Femur (tissue), 1 donor: Measurements from ENCODE around the gene EML6.
A peak's percentile ranks its signal among the peaks of the same experiment; 100 is the strongest.
"Not testable (repeated sequence)": the region's sequence is repeated elsewhere in the genome, so short reads cannot be mapped to it uniquely, and the experiment has no call there.

Experiments used
- DNase-seq: peaks from one replicate; pipeline ENCODE4 v3.0.0-alpha.2; 2017

Gene EML6

DNA sequence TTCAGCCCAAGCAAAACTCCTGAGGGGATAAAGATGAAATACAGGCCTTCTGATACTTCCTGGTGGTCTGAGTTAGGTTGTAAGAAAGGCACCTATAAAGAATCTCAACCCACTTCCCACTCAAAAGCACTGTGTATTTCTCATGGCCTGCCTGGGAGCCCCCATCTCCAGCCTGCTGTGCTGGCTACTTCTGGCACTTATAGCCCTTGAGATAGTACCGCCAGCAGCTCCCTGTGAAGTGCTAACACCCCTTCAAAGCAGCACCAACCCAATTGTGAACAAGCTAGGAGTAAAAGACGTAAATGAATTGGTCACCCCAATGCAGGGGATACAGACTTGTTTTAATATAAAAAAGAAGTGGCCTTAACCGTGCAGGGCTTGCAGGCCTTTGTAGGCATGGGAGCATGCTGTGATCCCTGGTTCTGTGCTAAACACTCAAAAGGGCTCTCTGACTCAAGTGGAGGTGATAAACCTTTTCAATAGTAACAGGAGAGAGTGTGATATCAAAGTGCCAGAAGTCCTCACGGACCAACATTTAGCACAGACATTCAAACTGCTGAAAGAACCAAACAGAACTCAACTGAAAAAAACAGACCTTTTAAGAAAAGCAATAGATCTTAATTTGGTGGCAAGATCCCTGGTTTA is 246.0 kb downstream of the EML6 start:
- no peak for DNase-seq

GRCh38 chr2:54969940-54970338 is 246.5 kb downstream of the EML6 start:
- DNase-seq: no peak

GRCh38 chr2:54975175-54975574 is 251.7 kb downstream of the EML6 start:
- no peak for DNase-seq

DNA sequence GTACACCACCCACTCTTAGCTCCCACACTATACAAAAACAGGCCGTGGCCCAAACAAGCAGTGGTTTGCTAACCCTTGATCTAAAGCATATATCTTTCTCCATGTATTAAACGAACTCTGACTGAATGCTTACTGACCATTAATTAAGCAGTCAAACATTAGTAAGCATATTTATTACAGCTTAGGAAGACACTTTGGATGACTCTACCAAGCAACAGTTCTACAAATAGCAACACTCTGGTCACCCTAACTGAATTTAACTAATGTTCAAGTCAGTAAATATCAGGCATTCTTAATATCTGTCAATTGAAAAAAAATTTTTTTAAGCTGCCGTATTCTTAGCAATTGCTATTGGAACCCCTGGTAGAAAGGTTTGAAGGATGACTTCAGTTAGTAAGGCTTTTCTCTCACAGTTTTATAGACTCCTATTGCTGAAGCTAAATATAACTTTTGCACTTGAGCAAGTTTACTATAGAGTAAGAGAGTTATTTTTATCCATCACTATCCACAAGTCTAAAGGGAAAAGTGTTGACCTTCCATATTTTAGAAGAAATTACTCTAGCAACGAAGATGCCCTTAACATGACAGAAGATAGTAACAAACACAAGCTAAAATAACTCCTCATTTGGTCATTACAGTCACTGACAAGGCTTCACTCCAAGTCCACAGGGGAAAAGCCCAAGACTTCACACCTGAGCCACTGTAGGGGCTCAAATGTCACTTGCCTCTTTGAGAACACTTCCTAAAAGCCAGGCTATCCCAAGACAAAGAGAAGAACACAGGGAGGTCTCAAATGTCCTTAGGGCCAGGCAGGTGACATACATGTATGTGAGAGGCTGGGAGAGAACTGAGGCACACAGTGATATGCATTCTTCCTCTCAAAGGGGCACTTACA is 252.4 kb downstream of the EML6 start:
- DNase-seq: no peak

GRCh38 chr2:54977149-54977548 is 253.7 kb downstream of the EML6 start:
- no peak for DNase-seq

DNA sequence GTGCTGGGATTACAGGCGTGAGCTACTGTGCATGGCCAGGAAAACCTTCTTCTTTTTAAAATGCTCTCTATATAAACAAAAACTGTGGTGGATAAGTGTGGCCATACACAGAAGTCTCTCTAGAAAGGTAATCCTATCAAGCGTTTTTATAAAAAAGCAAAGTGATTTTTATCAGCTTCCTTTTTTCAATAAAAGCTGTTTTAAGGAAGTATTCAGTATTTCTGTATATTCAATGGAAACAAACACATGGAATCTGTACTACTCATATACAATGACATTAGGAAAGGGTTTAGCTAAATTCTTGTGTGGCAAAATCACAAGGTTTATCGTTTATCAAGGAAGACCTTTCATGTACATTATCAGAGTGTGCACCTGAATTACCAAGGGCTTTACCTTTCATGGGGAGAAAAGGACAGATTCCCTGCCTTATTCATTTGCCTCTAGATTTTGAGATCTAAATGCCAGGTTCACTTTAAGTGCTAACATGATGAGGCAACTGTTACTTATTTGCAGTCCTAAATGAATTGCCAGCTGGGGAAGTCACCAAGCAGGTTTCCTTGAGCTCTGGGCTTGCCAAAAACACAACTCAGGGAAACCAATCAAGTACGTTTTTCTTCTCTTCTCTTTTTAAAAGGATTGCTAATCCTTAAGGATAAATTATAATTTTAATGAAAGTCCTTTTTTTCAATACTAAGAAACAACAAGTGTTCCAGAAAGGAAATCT is 256.0 kb downstream of the EML6 start:
- DNase-seq: no peak

GRCh38 chr2:54981385-54981784 is 257.9 kb downstream of the EML6 start:
- no peak for DNase-seq

DNA sequence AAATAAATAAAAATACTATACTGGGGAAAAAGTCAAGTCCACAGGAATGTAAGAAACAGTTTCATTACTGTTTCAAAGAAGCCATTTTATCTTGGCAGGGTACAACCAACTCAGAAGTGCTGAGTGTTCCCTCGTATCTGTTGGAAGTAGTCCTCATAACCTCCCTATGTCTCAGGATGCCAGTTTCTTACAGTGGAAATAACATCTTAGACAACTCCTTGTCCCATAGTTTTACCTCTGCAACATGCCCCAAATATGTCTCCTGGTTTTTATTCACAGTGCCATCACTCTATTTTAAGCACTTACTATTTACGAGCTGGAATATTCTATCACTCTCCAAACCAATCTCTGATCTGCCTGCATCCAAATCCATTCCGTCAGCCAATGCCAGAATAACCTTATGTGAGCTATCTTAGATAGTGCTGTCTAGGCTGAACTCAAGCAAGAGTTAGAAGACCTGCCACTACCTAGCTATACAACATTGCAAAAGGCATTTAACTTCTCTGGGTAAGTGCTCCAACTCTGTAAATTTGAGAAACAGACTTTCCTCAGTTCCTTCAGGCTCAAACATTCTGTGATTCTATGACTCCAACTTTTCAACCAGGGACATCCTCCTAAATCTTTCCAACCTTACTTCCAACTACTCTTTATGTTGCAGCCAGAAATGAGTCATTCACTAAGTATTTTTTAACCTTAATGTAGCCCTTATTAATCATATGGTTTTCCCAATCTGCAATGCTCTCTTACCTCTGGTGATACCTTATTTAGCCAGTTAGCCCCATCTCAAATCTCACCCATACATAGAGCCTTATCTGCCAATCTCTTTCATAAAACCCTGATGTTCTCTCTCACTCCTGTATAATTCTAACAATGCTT is 260.1 kb downstream of the EML6 start:
- DNase-seq: no peak

DNA sequence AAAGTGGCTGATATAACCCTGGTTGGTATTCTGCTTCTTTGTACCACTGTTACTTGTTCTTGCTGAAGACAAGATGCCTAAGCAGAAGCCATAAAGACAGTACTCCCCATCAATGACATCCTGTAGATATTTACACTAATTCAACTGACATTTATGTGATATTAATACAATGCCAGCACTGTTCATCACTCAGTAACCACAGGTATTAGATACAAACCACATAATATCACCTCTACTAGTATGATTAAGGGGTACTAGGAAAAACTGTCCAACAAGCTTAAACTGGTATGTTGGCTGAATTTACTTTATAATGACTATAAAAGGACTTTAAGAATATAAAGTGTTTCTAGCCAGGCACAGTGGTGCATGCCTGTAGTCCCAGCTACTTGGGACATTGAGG is 261.0 kb downstream of the EML6 start:
- DNase-seq: no peak

DNA sequence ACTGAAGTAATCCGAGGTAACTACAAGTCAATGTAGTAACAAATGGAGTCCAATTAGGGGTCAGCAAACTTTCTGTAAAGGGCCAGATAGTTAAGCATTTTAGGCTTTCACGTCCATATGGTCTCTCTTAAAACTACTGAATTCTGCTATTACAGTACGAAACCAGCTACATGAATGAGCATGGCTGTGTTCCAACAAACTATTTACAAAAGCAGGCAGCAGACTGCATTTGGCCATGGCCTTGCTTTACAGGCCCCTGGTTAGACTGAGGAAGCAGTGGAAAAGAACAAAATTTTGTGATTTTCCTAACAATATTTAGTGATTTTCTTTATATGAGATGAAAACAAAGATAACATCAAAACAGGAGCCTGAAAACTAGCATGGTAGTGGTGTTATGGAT is 262.8 kb downstream of the EML6 start:
- DNase-seq: no peak

- no peak for DNase-seq
Observed at GRCh38 chr2:54988612-54989011, 265.1 kb downstream of the EML6 start.

GRCh38 chr2:54990694-54991093 is 267.2 kb downstream of the EML6 start:
- not testable (repeated sequence) for DNase-seq

DNA sequence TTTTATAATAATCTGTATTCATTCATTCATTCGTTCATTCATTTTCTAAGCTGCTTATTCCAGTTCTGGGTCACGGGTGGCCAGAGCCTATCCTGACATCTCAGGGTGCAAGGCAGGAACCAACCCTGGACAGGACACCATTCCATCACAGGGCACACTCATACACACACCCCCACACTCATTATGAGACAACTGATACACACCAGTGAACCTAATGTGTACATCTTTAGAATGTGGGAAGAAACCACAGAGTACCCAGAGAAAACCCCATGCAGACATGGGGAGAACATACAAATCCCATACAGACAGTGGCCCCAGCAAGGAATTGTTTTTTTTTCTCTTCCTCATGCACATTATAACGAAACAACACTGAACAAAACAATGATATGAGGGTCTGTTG is 272.1 kb downstream of the EML6 start:
- no peak for DNase-seq

- DNase-seq: no peak
Observed at GRCh38 chr2:54997826-54998225, 274.4 kb downstream of the EML6 start.

- DNase-seq: peak; percentile 45
Observed at GRCh38 chr2:54999182-54999581, 275.7 kb downstream of the EML6 start.

DNA sequence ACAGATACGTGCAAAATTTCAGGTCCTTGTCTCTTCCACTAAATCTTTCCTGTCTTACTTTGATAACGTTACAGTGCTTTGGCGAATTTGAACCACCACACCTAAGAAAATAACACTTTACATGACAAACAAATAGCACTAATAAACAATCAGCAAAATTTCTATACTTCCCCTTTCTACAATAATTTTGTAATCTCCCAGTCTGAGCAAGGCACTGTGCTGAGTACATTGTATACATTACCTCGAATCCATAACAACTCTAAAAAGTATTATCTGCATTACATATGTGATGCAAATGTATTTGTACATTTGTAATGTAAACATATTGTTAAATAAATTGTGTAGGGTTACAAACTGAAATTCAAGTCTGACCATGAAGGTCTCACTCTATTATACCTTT is 276.9 kb downstream of the EML6 start:
- no peak for DNase-seq

- no peak for DNase-seq
Observed at GRCh38 chr2:55001716-55002115, 278.3 kb downstream of the EML6 start.

DNA sequence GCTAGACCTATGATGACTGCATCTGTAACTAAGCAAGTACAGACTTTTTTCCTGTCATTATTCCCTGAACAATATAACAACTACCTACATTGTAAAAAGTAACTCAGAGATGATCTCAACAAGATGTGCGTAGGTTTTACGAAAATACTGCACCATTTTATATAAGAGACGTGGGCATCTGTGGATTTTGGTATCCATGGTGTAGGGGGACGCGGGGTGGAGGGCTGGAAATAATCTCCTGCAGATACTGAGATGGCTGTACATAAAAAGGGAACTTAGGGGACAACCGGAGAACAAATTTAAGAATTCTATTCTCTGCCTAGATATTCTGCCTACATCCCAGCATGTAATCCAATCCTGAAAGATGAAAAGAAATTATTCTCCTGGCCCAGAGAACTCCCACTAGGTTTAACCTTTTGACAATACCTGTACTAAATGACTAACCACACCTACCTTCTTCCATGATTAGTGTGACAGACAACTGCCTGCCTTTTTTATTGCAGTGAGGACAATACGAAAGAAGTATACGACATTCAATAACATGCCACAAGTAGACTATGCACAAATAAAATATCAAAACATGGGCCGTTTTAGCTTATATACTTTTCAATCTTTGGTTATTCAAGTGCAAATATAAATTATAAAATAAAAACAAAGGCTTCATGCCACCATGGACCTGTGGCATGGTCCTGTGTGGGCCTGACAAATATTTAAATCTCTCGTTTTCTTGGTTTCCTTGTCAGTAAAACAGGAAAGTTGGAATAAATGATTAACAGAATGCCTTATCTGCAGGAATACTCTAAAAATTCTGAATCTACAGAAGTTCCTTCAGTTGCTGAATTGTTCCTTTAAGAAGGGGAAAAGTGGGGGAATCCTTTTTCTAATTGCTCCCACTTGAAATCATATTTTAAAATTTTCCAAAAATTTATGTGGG is 280.5 kb downstream of the EML6 start:
- no peak for DNase-seq

DNA sequence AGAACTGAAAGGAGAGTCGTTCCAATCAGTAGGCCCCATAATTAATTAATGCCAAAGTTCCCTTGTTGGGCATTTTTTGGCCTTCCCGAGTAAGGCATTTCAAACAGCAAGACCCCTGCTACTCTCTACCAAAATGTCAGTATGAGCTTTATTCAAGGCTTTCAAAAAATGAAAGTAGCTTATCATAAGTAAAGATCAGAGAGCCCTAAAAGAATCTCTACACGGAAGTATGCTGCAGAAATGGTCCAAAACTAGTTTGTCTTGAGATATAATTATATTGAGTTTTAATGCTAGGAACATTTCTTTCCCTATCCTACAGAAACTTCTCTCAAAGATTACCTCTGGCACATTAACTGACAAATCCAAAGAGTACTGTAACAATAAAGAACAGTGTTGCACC is 282.8 kb downstream of the EML6 start:
- DNase-seq: no peak

DNA sequence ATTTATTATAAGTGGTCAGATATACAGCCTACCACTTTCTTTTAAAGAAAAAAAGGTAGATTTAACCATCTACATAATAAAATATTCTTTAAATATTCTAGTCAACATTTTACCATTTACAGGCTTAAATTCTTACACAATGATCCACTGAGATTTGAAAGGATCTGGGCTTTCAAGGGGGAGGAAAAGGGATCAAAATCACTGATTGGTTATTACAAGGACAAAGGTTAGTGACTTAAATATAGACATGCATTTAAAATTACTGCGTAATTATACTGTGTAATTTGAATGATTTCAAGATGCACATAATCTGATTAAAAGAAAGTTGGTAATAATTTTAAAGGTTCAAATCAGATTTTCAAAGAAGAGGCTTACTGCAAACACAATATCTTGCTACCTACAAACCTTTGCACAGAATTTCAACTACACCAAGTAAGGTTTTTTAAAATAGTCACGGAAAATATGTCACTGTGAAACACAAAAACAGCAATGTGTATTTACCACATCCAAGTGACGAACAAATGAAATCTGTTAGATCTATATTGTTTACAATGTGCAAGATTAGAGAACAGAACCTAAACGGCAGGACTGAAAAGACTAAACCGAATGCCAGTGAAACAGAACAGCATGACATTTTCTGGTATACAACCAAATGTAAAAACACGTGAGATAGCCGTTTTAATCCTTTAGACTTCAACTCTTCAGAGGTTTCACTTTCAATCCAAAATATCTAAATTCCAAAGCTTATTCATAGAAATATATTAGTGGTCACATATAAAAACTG is 286.0 kb downstream of the EML6 start:
- no peak for DNase-seq

DNA sequence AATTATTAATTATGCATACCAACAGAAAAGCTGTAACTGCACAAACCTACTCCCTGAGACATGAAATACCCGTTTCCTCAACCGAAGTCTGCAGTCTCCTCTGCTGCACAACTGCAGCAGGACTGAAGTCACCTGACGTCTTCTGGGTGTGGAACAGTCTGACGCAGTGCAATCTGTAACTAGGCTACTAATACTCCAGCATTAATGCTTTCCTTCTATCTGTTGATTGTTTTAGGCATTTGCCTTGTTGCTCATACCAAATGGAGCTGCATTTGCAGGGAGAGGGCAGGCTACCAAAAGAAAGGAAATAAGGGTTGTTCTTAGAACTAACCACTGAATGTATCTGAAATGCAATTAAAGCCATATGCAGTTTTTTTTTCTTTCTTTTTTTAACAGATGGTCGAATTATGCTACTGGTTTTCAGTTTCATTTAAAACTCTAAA is 286.7 kb downstream of the EML6 start:
- DNase-seq: peak; percentile 51
